Uterus (tissue), 4 donors: ENCODE measurements around the gene NEUROD2. TPM values are rescaled to one million over a fixed set of nuclear protein-coding genes. Genes with fewer than 3 reads are reported as not detected.

Source experiments
- DNase-seq, 2 donors: peaks; one replicate each; pipeline ENCODE4 v3.0.0-alpha.2; 2019 to 2020
- H3K27ac ChIP-seq, 2 donors: fragments of 200-600 bp; sonication (generic); 1 replicate in 1 of 2; 2 replicates in 1 of 2; pipeline ENCODE4 v1.5.1; 2016 to 2018
- H3K27me3 ChIP-seq, 2 donors: fragments of 200-600 bp; sonication (generic); one replicate each; pipeline ENCODE4 v1.5.1; 2018 to 2019; ENCODE audit warnings: control low read depth in 1 of 2
- H3K36me3 ChIP-seq, 2 donors: fragments of 200-600 bp; sonication (generic); one replicate each; pipeline ENCODE4 v1.5.1; 2019; ENCODE audit warnings: control low read depth in 1 of 2
- H3K4me1 ChIP-seq, 2 donors: fragments of 200-600 bp; sonication (generic); one replicate each; pipeline ENCODE4 v1.5.1; 2018 to 2019; ENCODE audit warnings: control low read depth in 1 of 2
- H3K4me3 ChIP-seq, 2 donors: fragments of 200-600 bp; sonication (generic); 1 replicate in 1 of 2; 2 replicates in 1 of 2; pipeline ENCODE4 v1.5.1; 2018 to 2019; ENCODE audit warnings: mild to moderate bottlenecking in 1 of 2
- H3K9me3 ChIP-seq, 2 donors: fragments of 200-600 bp; sonication (generic); one replicate each; pipeline ENCODE4 v1.5.1; 2019; ENCODE audit warnings: control low read depth in 1 of 2
- CTCF ChIP-seq, 4 experiments: fragments of 200-600 bp in 2 of 4; fragments of 450-650 bp in 2 of 4; sonication (generic) in 2 of 4; IDR thresholded peaks; one replicate each; pipeline ENCODE4 v1.5.1; 2016 to 2019; ENCODE audit warnings: antibody characterized with exemption in 4 of 4, mild to moderate bottlenecking in 2 of 4, moderate library complexity in 1 of 4
- POLR2A ChIP-seq, 2 donors: fragments of 450-650 bp; IDR thresholded peaks; one replicate each; pipeline ENCODE4 v1.6.1; 2016; ENCODE audit warnings: antibody characterized with exemption in 2 of 2, mild to moderate bottlenecking in 1 of 2, moderate library complexity in 1 of 2
- intact Hi-C: fragments of 100-400 bp; cut with DNase I; formaldehyde crosslinking; loops from one replicate; pipeline ENCODE4 v1.15.1; 2023; ENCODE audit warnings: low total_unique reads
- total RNA-seq, 4 donors: library from RNA; depleted of rRNA in 3 of 4; stranded (reverse); fragments of >200 nt in 3 of 4; gene quantifications; one replicate each; pipeline versions ENCODE4 v1.1.0 to v1.2.4, GENCODE V29; 2014 to 2023
- donor health status: DM: yes; HTN: yes; CAD: no.

NEUROD2 gene
- total RNA-seq, 4 donors from 2014 or later, result not detected

- H3K4me3 ChIP-seq, result no peak overlapping the region
- H3K4me1 ChIP-seq, result peaks cover 0 to 11% of the 10 kb centered on the region in 2 donors
- no peak for TF ChIP-seq CTCF (IDR thresholded peaks at IDR 0.05)
- no peak for TF ChIP-seq POLR2A (IDR thresholded peaks at IDR 0.05)
- no peak for DNase-seq
- intact Hi-C loops, result loop anchor here (10.0 kb wide), 1 partner anchor 52 kb away; the partner anchor contains the start of gene PGAP3
- H3K36me3 ChIP-seq, result no peaks in the 10 kb centered on the region
- H3K9me3 ChIP-seq, result no peaks in the 10 kb centered on the region
- peaks cover 3 to 6% of the 10 kb centered on the region in 2 donors for H3K27me3 ChIP-seq
- no peak overlapping the region for H3K27ac ChIP-seq
These were observed 24.6 kb upstream of the NEUROD2 start for GRCh38 chr17:39632153-39632941.

- TF ChIP-seq POLR2A (IDR thresholded peaks at IDR 0.05), result no peak
- TF ChIP-seq CTCF (IDR thresholded peaks at IDR 0.05), result no peak
- no peak overlapping the region for H3K4me3 ChIP-seq
- peaks cover 0 to 20% of the 10 kb centered on the region in 2 donors for H3K4me1 ChIP-seq
- intact Hi-C loops, result loop anchor here (10.0 kb wide), 1 partner anchor 53 kb away; the partner anchor contains the start of gene PGAP3
- no peaks in the 10 kb centered on the region for H3K36me3 ChIP-seq
- no peak overlapping the region for H3K27ac ChIP-seq
- H3K27me3 ChIP-seq, result peaks cover 8 to 15% of the 10 kb centered on the region in 2 donors
- DNase-seq, result no peak
- H3K9me3 ChIP-seq, result no peaks in the 10 kb centered on the region
These were observed 23.7 kb upstream of the NEUROD2 start for GRCh38 chr17:39631403-39631802.

GRCh38 chr17:39629898-39630297 is 22.2 kb upstream of the NEUROD2 start:
- DNase-seq, result no peak
- no peaks in the 10 kb centered on the region for H3K9me3 ChIP-seq
- intact Hi-C loops, result loop anchor here (10.0 kb wide), 2 partner anchors 55 to 75 kb away; partner anchors contain the start of gene PGAP3
- H3K27me3 ChIP-seq, result peaks cover 22% of the 10 kb centered on the region in 2 donors
- TF ChIP-seq POLR2A (IDR thresholded peaks at IDR 0.05) (no peak), CTCF (IDR thresholded peaks at IDR 0.05) (no peak)
- H3K27ac ChIP-seq, result no peak overlapping the region
- no peaks in the 10 kb centered on the region for H3K36me3 ChIP-seq
- no peak overlapping the region for H3K4me3 ChIP-seq
- peaks cover 0 to 13% of the 10 kb centered on the region in 2 donors for H3K4me1 ChIP-seq

- H3K4me3 ChIP-seq, result no peak overlapping the region
- H3K36me3 ChIP-seq, result no peaks in the 10 kb centered on the region
- no peak for DNase-seq
- H3K27ac ChIP-seq, result no peak overlapping the region
- peaks cover 0 to 13% of the 10 kb centered on the region in 2 donors for H3K4me1 ChIP-seq
- TF ChIP-seq CTCF (IDR thresholded peaks at IDR 0.05), result no peak
- no peak for TF ChIP-seq POLR2A (IDR thresholded peaks at IDR 0.05)
- H3K9me3 ChIP-seq, result no peaks in the 10 kb centered on the region
- intact Hi-C loops, result loop anchor here (10.0 kb wide), 1 partner anchor 75 kb away; no protein-coding TSS in a partner anchor
- H3K27me3 ChIP-seq, result peaks cover 22% of the 10 kb centered on the region in 2 donors
These were observed 21.8 kb upstream of the NEUROD2 start for GRCh38 chr17:39629494-39629880.
